Neural progenitor cell (in vitro differentiated cells): ENCODE measurements around the gene CMTM4. TPM values are rescaled to one million over a fixed set of nuclear protein-coding genes. Genes with fewer than 3 reads are reported as not detected.

Experiments used
- DNase-seq: peaks from one replicate; pipeline ENCODE4 v3.0.0-alpha.2; 2016; ENCODE audit warnings: low spot score
- H2AFZ ChIP-seq: fragments of 200-600 bp; sonication (generic); replicated peaks from 2 replicates; pipeline ENCODE4 v1.6.1; 2016; ENCODE audit warnings: antibody characterized with exemption
- H3F3A ChIP-seq: fragments of 200-600 bp; sonication (generic); 2 replicates; pipeline ENCODE4 v1.6.1; 2016; ENCODE audit warnings: antibody characterized with exemption, low read depth
- H3K27ac ChIP-seq: fragments of 200-600 bp; sonication (generic); 2 replicates; pipeline ENCODE4 v1.5.1; 2016; ENCODE audit warnings: mild to moderate bottlenecking
- H3K27me3 ChIP-seq: fragments of 200-600 bp; sonication (generic); 2 replicates; pipeline ENCODE4 v1.6.1; 2016; ENCODE audit warnings: mild to moderate bottlenecking, moderate library complexity
- H3K36me3 ChIP-seq: fragments of 200-600 bp; sonication (generic); 2 replicates; pipeline ENCODE4 v1.5.1; 2016
- H3K4me1 ChIP-seq: fragments of 200-600 bp; sonication (generic); 2 replicates; pipeline ENCODE4 v1.6.1; 2016; ENCODE audit warnings: mixed run types
- H3K4me2 ChIP-seq: fragments of 200-600 bp; sonication (generic); 2 replicates; pipeline ENCODE4 v1.6.1; 2016
- H3K4me3 ChIP-seq: fragments of 200-600 bp; sonication (generic); 2 replicates; pipeline ENCODE4 v1.5.1; 2016
- H3K79me2 ChIP-seq: fragments of 200-600 bp; sonication (generic); 2 replicates; pipeline ENCODE4 v1.6.1; 2016; ENCODE audit warnings: low read depth
- H3K9ac ChIP-seq: fragments of 200-600 bp; sonication (generic); 2 replicates; pipeline ENCODE4 v1.6.1; 2016
- H3K9me3 ChIP-seq: fragments of 200-600 bp; sonication (generic); 2 replicates; pipeline ENCODE4 v1.5.1; 2016; ENCODE audit warnings: low read depth
- H4K20me1 ChIP-seq: fragments of 200-600 bp; sonication (generic); 2 replicates; pipeline ENCODE4 v1.6.1; 2016; ENCODE audit warnings: low read depth
- H3K27ac Mint-ChIP-seq: 3 replicates; pipeline ENCODE4 v1.8.0; 2021; ENCODE audit warnings: mixed read lengths
- H3K27me3 Mint-ChIP-seq: 2 replicates; pipeline ENCODE4 v1.8.0; 2022; ENCODE audit warnings: low read depth, mild to moderate bottlenecking, inconsistent platforms, moderate library complexity, mixed read lengths; ENCODE audit not compliant: insufficient read depth
- H3K36me3 Mint-ChIP-seq: 3 replicates; pipeline ENCODE4 v1.8.0; 2021; ENCODE audit warnings: mixed read lengths
- H3K4me1 Mint-ChIP-seq: 3 replicates; pipeline ENCODE4 v1.8.0; 2021; ENCODE audit warnings: mixed read lengths
- H3K4me3 Mint-ChIP-seq: 3 replicates; pipeline ENCODE4 v1.8.0; 2021; ENCODE audit warnings: mild to moderate bottlenecking, moderate library complexity, mixed read lengths
- H3K9me3 Mint-ChIP-seq: 3 replicates; pipeline ENCODE4 v1.8.0; 2020; ENCODE audit warnings: mixed read lengths
- EZH2 ChIP-seq: fragments of 200-600 bp; sonication (generic); IDR thresholded peaks from 2 replicates; pipeline ENCODE4 v1.6.1; 2017; ENCODE audit warnings: antibody characterized with exemption, mild to moderate bottlenecking, moderate library complexity
- EZH2phosphoT487 ChIP-seq: fragments of 200-600 bp; sonication (generic); IDR thresholded peaks from 2 replicates; pipeline ENCODE4 v1.6.1; 2017; ENCODE audit warnings: antibody characterized with exemption
- total RNA-seq: library from RNA; depleted of rRNA; stranded (reverse); fragments of >200 nt; gene quantifications from 2 replicates; pipeline ENCODE4 v1.2.3, GENCODE V29; 2015; ENCODE audit warnings: low replicate concordance
- TF ChIP-seq, protein P1 (sequence below): fragments of 200-600 bp; sonication (generic); IDR thresholded peaks from 2 replicates; pipeline ENCODE4 v1.5.1; 2017; ENCODE audit warnings: antibody characterized with exemption, mild to moderate bottlenecking

CMTM4 gene
- total RNA-seq, 1 donor from 2014 or later: 25.9 TPM

DNA sequence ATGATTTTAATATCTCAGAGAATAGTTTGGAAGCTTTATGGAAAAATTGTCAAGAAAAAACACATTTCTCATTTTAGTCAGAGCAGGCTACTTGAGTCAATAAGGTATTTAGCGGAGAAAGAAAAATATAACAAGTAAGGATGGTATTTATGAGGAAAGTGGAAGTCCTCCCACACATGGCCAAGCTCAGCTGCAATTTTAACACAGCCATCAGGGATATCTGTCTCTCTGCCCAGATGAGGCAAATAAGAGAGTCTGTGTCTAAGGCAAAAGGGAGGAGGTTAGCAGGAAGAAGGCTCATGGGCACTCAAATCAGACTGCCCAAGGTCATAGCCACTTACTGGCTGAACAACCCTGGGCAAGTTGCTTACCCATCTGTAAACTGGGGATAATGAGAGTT, 122.5 kb downstream of the CMTM4 start:
- TF ChIP-seq, protein P1, sequence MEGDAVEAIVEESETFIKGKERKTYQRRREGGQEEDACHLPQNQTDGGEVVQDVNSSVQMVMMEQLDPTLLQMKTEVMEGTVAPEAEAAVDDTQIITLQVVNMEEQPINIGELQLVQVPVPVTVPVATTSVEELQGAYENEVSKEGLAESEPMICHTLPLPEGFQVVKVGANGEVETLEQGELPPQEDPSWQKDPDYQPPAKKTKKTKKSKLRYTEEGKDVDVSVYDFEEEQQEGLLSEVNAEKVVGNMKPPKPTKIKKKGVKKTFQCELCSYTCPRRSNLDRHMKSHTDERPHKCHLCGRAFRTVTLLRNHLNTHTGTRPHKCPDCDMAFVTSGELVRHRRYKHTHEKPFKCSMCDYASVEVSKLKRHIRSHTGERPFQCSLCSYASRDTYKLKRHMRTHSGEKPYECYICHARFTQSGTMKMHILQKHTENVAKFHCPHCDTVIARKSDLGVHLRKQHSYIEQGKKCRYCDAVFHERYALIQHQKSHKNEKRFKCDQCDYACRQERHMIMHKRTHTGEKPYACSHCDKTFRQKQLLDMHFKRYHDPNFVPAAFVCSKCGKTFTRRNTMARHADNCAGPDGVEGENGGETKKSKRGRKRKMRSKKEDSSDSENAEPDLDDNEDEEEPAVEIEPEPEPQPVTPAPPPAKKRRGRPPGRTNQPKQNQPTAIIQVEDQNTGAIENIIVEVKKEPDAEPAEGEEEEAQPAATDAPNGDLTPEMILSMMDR: no peak
- TF ChIP-seq EZH2 (no peak), EZH2phosphoT487 (no peak)
- H3K27ac Mint-ChIP-seq: no peak overlapping the region
- Histone ChIP-seq H3K4me3 (no peak overlapping the region), H3K9me3 (no peaks in the 10 kb centered on the region), H4K20me1 (no peaks in the 10 kb centered on the region), H3K79me2 (no peaks in the 10 kb centered on the region), H3K27ac (no peak overlapping the region), H3F3A (peaks cover 4% of the 10 kb centered on the region), H2AFZ (no peak overlapping the region), H3K27me3 (peaks cover 21% of the 10 kb centered on the region), H3K36me3 (no peaks in the 10 kb centered on the region), H3K9ac (no peak overlapping the region), H3K4me2 (no peak overlapping the region), H3K4me1 (no peaks in the 10 kb centered on the region)
- no peak overlapping the region for H3K4me3 Mint-ChIP-seq
- no peaks in the 10 kb centered on the region for H3K4me1 Mint-ChIP-seq
- no peaks in the 10 kb centered on the region for H3K9me3 Mint-ChIP-seq
- peaks cover 11% of the 10 kb centered on the region for H3K27me3 Mint-ChIP-seq
- no peak for DNase-seq
- H3K36me3 Mint-ChIP-seq: no peaks in the 10 kb centered on the region

DNA sequence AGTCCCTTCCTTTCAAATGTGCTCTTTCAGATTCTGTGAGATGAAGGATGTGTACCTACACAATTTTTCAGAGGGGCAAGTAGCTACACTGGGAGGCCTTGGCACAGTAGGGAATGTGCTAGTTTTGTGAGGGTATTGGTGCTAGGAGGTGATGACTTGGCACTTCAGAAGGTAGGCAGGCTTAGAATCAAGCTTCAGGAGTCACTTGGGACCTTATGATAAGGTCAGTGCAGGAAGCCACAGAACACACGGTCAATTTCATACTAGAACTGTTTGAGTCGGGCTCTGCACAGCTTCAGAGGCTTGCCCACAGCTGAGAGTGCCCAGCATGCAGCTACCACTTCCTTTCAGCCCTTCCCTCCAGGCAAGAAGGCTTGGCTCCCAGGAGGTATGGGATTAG, 124.2 kb downstream of the CMTM4 start:
- no peak overlapping the region for H2AFZ ChIP-seq
- no peak overlapping the region for H3K4me3 ChIP-seq
- Mint-ChIP-seq H3K27me3 (peaks cover 3% of the 10 kb centered on the region), H3K4me3 (no peak overlapping the region), H3K36me3 (peaks cover 1% of the 10 kb centered on the region), H3K4me1 (no peaks in the 10 kb centered on the region), H3K27ac (no peak overlapping the region), H3K9me3 (no peaks in the 10 kb centered on the region)
- H3K4me1 ChIP-seq: no peaks in the 10 kb centered on the region
- H3F3A ChIP-seq: peaks cover 4% of the 10 kb centered on the region
- TF ChIP-seq EZH2phosphoT487 (no peak), EZH2 (no peak)
- TF ChIP-seq, protein P1: no peak
- H3K27me3 ChIP-seq: peaks cover 4% of the 10 kb centered on the region
- H4K20me1 ChIP-seq: no peaks in the 10 kb centered on the region
- H3K9ac ChIP-seq: no peak overlapping the region
- H3K9me3 ChIP-seq: no peaks in the 10 kb centered on the region
- no peak for DNase-seq
- H3K4me2 ChIP-seq: no peak overlapping the region
- H3K27ac ChIP-seq: no peak overlapping the region
- H3K36me3 ChIP-seq: no peaks in the 10 kb centered on the region
- H3K79me2 ChIP-seq: no peaks in the 10 kb centered on the region

DNA sequence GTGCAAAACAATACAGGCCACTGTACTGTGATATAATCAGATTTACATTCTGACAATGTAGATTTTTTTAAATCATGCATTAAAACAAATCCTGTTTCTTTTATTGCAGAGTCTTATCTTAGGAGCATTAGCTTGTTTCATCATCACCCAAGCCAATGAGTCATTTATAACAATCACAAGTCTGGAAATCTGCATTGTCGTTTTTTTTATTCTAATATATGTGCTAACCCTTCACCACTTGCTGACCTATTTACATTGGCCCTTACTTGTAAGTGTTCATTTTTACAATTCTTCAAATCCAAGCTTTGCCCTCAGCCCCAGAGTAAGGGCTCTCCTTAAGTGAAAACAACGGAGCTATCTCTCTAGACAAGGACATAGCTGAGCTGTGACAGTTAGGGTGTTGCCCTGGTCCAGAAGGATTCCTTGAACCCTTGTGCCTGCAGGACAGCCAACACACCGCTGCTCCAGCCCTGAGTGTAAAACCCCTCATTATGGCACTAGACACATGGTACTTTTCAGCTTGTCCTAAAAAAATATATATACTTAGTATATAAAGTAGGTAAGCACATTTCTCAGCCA, 126.6 kb downstream of the CMTM4 start:
- no peaks in the 10 kb centered on the region for H3K4me1 Mint-ChIP-seq
- Histone ChIP-seq H3K27ac (no peak overlapping the region), H3K27me3 (no peaks in the 10 kb centered on the region), H3K36me3 (no peaks in the 10 kb centered on the region), H3F3A (peaks cover 4% of the 10 kb centered on the region), H3K79me2 (no peaks in the 10 kb centered on the region), H2AFZ (no peak overlapping the region), H3K4me3 (no peak overlapping the region), H3K9ac (no peak overlapping the region), H3K4me1 (no peaks in the 10 kb centered on the region), H4K20me1 (no peaks in the 10 kb centered on the region), H3K4me2 (no peak overlapping the region), H3K9me3 (no peaks in the 10 kb centered on the region)
- H3K27me3 Mint-ChIP-seq: peaks cover 3% of the 10 kb centered on the region
- H3K36me3 Mint-ChIP-seq: peaks cover 5% of the 10 kb centered on the region
- TF ChIP-seq, protein P1: no peak
- no peak for TF ChIP-seq EZH2phosphoT487
- no peak for TF ChIP-seq EZH2
- H3K4me3 Mint-ChIP-seq: no peak overlapping the region
- no peak overlapping the region for H3K27ac Mint-ChIP-seq
- DNase-seq: no peak
- no peaks in the 10 kb centered on the region for H3K9me3 Mint-ChIP-seq
